GM23338 (cell line): ENCODE measurements around the gene SMC4. TPM values are rescaled to one million over a fixed set of nuclear protein-coding genes. Genes with fewer than 3 reads are reported as not detected.

ENCODE experiments used
- ATAC-seq: fragments of 200-7000 bp; cut with Tn5 transposase; 3 replicates; pipeline ENCODE4 v1.9.1; 2020
- DNase-seq: peaks from one replicate; pipeline ENCODE4 v3.0.0-alpha.2; 2015; ENCODE audit warnings: low spot score
- H2AFZ ChIP-seq: fragments of 200-600 bp; sonication (generic); 2 replicates; pipeline ENCODE4 v1.8.0; 2016; ENCODE audit warnings: antibody characterized with exemption, mild to moderate bottlenecking, moderate library complexity
- H3F3A ChIP-seq: fragments of 200-600 bp; sonication (generic); replicated peaks from 2 replicates; pipeline ENCODE4 v1.8.0; 2017; ENCODE audit warnings: antibody characterized with exemption, mixed run types, low read depth
- H3K27ac ChIP-seq: fragments of 200-600 bp; sonication (generic); 2 replicates; pipeline ENCODE4 v1.6.1; 2016; ENCODE audit warnings: low read depth
- H3K27me3 ChIP-seq: fragments of 200-600 bp; sonication (generic); 2 replicates; pipeline ENCODE4 v1.8.0; 2016; ENCODE audit warnings: mild to moderate bottlenecking, mixed run types, moderate library complexity; ENCODE audit not compliant: insufficient read depth
- H3K36me3 ChIP-seq: fragments of 200-600 bp; sonication (generic); 2 replicates; pipeline ENCODE4 v1.8.0; 2016; ENCODE audit warnings: mild to moderate bottlenecking; ENCODE audit not compliant: insufficient read depth
- H3K4me1 ChIP-seq: fragments of 200-600 bp; sonication (generic); 2 replicates; pipeline ENCODE4 v1.8.0; 2016; ENCODE audit warnings: mild to moderate bottlenecking, moderate library complexity; ENCODE audit not compliant: insufficient read depth
- H3K4me2 ChIP-seq: fragments of 200-600 bp; sonication (generic); 2 replicates; pipeline ENCODE4 v1.7.1; 2017; ENCODE audit warnings: mixed run types
- H3K4me3 ChIP-seq: fragments of 200-600 bp; sonication (generic); 2 replicates; pipeline ENCODE4 v1.6.1; 2016; ENCODE audit warnings: mixed run types
- H3K79me2 ChIP-seq: fragments of 200-600 bp; sonication (generic); replicated peaks from 2 replicates; pipeline ENCODE4 v1.8.0; 2017; ENCODE audit warnings: mild to moderate bottlenecking; ENCODE audit not compliant: insufficient read depth
- H3K9me2 ChIP-seq: fragments of 200-600 bp; sonication (generic); 2 replicates; pipeline ENCODE4 v1.8.0; 2017; ENCODE audit not compliant: insufficient read depth
- H4K20me1 ChIP-seq: fragments of 200-600 bp; sonication (generic); replicated peaks from 2 replicates; pipeline ENCODE4 v1.8.0; 2017; ENCODE audit warnings: mild to moderate bottlenecking; ENCODE audit not compliant: insufficient read depth
- H3K27ac Mint-ChIP-seq: 2 replicates; pipeline ENCODE4 v1.8.0; 2020; ENCODE audit warnings: inconsistent platforms, mild to moderate bottlenecking, moderate library complexity, mixed read lengths
- H3K27me3 Mint-ChIP-seq: 3 replicates; pipeline ENCODE4 v1.8.0; 2022; ENCODE audit warnings: low read depth, mild to moderate bottlenecking, moderate library complexity, mixed read lengths, inconsistent platforms; ENCODE audit not compliant: insufficient read depth, poor library complexity
- H3K36me3 Mint-ChIP-seq: 3 replicates; pipeline ENCODE4 v1.8.0; 2021; ENCODE audit warnings: low read depth, mild to moderate bottlenecking, inconsistent platforms, moderate library complexity, mixed read lengths
- H3K4me1 Mint-ChIP-seq: 3 replicates; pipeline ENCODE4 v1.8.0; 2020; ENCODE audit warnings: mild to moderate bottlenecking, inconsistent platforms, mixed read lengths
- H3K4me3 Mint-ChIP-seq: 3 replicates; pipeline ENCODE4 v1.8.0; 2021; ENCODE audit warnings: moderate library complexity, mild to moderate bottlenecking, inconsistent platforms, mixed read lengths
- H3K9me3 Mint-ChIP-seq: 3 replicates; pipeline ENCODE4 v1.8.0; 2020; ENCODE audit warnings: moderate library complexity, mild to moderate bottlenecking, inconsistent platforms, mixed read lengths
- CREB1 ChIP-seq: fragments of 250-450 bp; sonication (Bioruptor Pico); IDR thresholded peaks from 2 replicates; pipeline ENCODE4 v1.5.0; 2020; ENCODE audit warnings: low read depth, mild to moderate bottlenecking, moderate library complexity
- EZH2 ChIP-seq: fragments of 200-600 bp; sonication (generic); IDR thresholded peaks from one replicate; pipeline ENCODE4 v1.8.0; 2017; ENCODE audit warnings: antibody characterized with exemption, mild to moderate bottlenecking, low read depth; ENCODE audit not compliant: unreplicated experiment
- EZH2phosphoT487 ChIP-seq: fragments of 200-600 bp; sonication (generic); IDR thresholded peaks from one replicate; pipeline ENCODE4 v1.8.1; 2018; ENCODE audit warnings: antibody characterized with exemption; ENCODE audit not compliant: unreplicated experiment
- JUNB ChIP-seq: IDR thresholded peaks from one replicate; pipeline ENCODE4 v1.6.1; 2016; ENCODE audit warnings: antibody characterized with exemption; ENCODE audit not compliant: unreplicated experiment
- STAT1 ChIP-seq: IDR thresholded peaks from one replicate; pipeline ENCODE4 v1.6.1; 2016; ENCODE audit warnings: antibody characterized with exemption; ENCODE audit not compliant: unreplicated experiment
- ZNF114 ChIP-seq: fragments of 250-450 bp; sonication (Bioruptor Pico); IDR thresholded peaks from 2 replicates; pipeline ENCODE4 v1.5.0; 2020; ENCODE audit warnings: mild to moderate bottlenecking, moderate library complexity
- polyA plus RNA-seq: library from polyadenylated mRNA; unstranded; fragments of >200 nt; fragmentation: Nextera tagmentation; extraction: Ambion mirVana; gene quantifications from 2 replicates; pipeline ENCODE4 v1.2.1, GENCODE V29; 2016
- total RNA-seq: library from RNA; depleted of rRNA; stranded (reverse); fragments of >200 nt; shearing (Covaris generic); gene quantifications from 2 replicates; pipeline ENCODE4 v1.2.3, GENCODE V29; 2014
- TF ChIP-seq, protein P1 (sequence below): IDR thresholded peaks from 2 replicates; pipeline ENCODE4 v1.6.1; 2016; ENCODE audit warnings: antibody characterized with exemption
- TF ChIP-seq, protein P2 (sequence below): fragments of 250-450 bp; sonication (Bioruptor Pico); IDR thresholded peaks from 2 replicates; pipeline ENCODE4 v1.5.0; 2020; ENCODE audit warnings: mild to moderate bottlenecking, moderate library complexity
- TF ChIP-seq, protein P3 (sequence below), 2 experiments: fragments of 200-600 bp in 1 of 2; sonication (generic) in 1 of 2; conservative IDR thresholded peaks; 2 replicates each; pipeline versions ENCODE4 v1.5.1 to v1.6.1; 2016 to 2017; ENCODE audit warnings: antibody characterized with exemption in 2 of 2, low read depth in 2 of 2, mild to moderate bottlenecking in 2 of 2, moderate library complexity in 1 of 2

The SMC4 gene
- total and polyA plus RNA-seq, 2 experiments from 2014 or later: 167 to 412 TPM

DNA sequence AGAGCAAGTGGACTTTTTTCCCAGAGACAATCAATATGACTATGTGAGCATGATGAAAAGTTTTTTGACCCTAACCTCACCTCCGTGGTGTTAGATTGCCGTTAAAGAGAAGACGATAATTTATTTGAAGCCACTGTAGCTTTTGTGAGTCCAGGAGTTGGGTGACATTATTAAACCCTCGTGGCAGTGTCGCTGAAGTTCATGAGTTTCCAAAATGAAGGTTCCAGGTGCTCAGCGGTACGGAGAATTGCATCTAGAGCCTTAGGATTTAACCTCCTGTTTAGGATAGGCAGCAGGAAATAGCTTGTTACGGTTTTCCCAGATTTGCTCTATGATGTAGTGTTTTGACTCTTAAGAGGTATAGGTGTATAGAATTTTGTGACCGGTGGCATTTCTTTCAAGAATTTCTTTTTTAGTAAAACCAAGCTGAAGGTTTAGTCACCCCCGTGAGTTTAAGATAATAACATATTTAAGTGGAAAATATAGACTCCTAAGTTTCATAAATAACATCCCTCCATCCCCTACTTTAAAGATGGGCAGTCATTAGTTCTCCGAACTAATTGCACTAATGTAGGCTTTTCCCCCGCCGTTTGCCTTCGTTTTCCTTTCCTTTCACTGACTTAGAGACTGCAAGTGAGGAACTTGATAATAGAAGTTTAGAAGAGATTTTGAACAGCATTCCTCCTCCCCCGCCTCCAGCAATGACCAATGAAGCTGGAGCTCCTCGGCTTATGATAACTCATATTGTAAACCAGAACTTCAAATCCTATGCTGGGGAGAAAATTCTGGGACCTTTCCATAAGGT lies 2.0 kb downstream of the SMC4 start:
- DNase-seq (no peak), ATAC-seq (no peak)
- Mint-ChIP-seq H3K27ac (peak overlapping the region; percentile 65; the same call in 1 of the 2 replicates), H3K4me3 (peak overlapping the region; percentile 98), H3K36me3 (peaks cover 37% of the 10 kb centered on the region), H3K9me3 (peaks cover 4% of the 10 kb centered on the region; the same call in 1 of the 3 replicates), H3K27me3 (peaks cover 21% of the 10 kb centered on the region), H3K4me1 (peaks cover 25% of the 10 kb centered on the region)
- peaks cover 14% of the 10 kb centered on the region; the same call in 1 of the 2 replicates for H3K4me1 ChIP-seq
- no peak overlapping the region for H3K27ac ChIP-seq
- H3K79me2 ChIP-seq: peaks cover 90% of the 10 kb centered on the region
- peaks cover 32% of the 10 kb centered on the region for H4K20me1 ChIP-seq
- peak overlapping the region; percentile 81 for H3K4me2 ChIP-seq
- no peaks in the 10 kb centered on the region for H3K9me2 ChIP-seq
- H3K27me3 ChIP-seq: no peaks in the 10 kb centered on the region
- H2AFZ ChIP-seq: no peak overlapping the region
- H3K4me3 ChIP-seq: peak overlapping the region; percentile 60
- no peaks in the 10 kb centered on the region for H3F3A ChIP-seq
- TF ChIP-seq EZH2: no peak
- peaks cover 14% of the 10 kb centered on the region; the same call in 1 of the 2 replicates for H3K36me3 ChIP-seq

DNA sequence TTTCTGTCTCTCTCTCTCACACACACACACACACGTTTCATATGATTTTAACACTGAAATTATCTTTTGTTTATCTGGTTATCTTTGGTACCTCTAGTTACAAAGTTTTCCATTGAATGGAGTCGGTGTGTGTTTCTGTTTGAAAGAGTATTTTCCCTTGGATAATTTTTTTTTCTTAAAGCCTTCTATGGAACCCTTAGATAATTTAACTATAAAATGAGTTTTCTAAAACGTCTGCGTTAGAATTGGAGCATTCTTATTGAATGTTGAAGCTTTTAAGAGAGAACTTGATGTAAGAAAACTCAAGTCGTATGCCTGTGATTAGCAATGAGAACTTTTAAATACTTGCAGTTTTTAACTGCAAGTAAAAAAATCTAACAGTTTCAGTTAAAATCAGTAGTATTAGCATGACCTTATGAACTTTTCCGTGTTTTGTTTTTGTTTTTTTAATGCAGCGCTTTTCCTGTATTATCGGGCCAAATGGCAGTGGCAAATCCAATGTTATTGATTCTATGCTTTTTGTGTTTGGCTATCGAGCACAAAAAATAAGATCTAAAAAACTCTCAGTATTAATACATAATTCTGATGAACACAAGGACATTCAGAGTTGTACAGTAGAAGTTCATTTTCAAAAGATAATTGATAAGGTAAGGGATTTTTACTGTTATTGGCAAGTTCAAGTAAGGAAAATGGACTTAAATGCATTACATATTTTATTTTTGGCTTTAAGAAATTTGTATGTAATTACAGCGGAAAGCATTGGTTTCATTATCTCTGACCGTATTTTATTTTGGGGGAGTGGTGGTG lies 3.0 kb downstream of the SMC4 start:
- H3K27ac ChIP-seq: no peak overlapping the region
- H3K36me3 ChIP-seq: peaks cover 15% of the 10 kb centered on the region; the same call in 1 of the 2 replicates
- Mint-ChIP-seq H3K4me1 (peaks cover 25% of the 10 kb centered on the region), H3K27me3 (peaks cover 21% of the 10 kb centered on the region), H3K4me3 (peak overlapping the region; percentile 98), H3K9me3 (peaks cover 4% of the 10 kb centered on the region; the same call in 1 of the 3 replicates), H3K27ac (peak overlapping the region; percentile 14; the same call in 1 of the 2 replicates), H3K36me3 (peaks cover 43% of the 10 kb centered on the region)
- H3F3A ChIP-seq: no peaks in the 10 kb centered on the region
- ATAC-seq (no peak), DNase-seq (no peak)
- H3K79me2 ChIP-seq: peaks cover 89% of the 10 kb centered on the region
- H3K4me3 ChIP-seq: peak overlapping the region; percentile 60
- no peak overlapping the region for H2AFZ ChIP-seq
- H3K9me2 ChIP-seq: no peaks in the 10 kb centered on the region
- peaks cover 14% of the 10 kb centered on the region; the same call in 1 of the 2 replicates for H3K4me1 ChIP-seq
- H3K27me3 ChIP-seq: no peaks in the 10 kb centered on the region
- peaks cover 32% of the 10 kb centered on the region for H4K20me1 ChIP-seq
- peak overlapping the region; percentile 81 for H3K4me2 ChIP-seq
- TF ChIP-seq EZH2: no peak
- no peak for TF ChIP-seq ZNF114 (CRISPR knock-in tag)
- no peak for TF ChIP-seq EZH2phosphoT487
- no peak for TF ChIP-seq CREB1 (CRISPR knock-in tag)
- TF ChIP-seq JUNB: no peak
- TF ChIP-seq, protein P1, sequence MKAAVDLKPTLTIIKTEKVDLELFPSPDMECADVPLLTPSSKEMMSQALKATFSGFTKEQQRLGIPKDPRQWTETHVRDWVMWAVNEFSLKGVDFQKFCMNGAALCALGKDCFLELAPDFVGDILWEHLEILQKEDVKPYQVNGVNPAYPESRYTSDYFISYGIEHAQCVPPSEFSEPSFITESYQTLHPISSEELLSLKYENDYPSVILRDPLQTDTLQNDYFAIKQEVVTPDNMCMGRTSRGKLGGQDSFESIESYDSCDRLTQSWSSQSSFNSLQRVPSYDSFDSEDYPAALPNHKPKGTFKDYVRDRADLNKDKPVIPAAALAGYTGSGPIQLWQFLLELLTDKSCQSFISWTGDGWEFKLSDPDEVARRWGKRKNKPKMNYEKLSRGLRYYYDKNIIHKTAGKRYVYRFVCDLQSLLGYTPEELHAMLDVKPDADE: no peak
- TF ChIP-seq, protein P2, sequence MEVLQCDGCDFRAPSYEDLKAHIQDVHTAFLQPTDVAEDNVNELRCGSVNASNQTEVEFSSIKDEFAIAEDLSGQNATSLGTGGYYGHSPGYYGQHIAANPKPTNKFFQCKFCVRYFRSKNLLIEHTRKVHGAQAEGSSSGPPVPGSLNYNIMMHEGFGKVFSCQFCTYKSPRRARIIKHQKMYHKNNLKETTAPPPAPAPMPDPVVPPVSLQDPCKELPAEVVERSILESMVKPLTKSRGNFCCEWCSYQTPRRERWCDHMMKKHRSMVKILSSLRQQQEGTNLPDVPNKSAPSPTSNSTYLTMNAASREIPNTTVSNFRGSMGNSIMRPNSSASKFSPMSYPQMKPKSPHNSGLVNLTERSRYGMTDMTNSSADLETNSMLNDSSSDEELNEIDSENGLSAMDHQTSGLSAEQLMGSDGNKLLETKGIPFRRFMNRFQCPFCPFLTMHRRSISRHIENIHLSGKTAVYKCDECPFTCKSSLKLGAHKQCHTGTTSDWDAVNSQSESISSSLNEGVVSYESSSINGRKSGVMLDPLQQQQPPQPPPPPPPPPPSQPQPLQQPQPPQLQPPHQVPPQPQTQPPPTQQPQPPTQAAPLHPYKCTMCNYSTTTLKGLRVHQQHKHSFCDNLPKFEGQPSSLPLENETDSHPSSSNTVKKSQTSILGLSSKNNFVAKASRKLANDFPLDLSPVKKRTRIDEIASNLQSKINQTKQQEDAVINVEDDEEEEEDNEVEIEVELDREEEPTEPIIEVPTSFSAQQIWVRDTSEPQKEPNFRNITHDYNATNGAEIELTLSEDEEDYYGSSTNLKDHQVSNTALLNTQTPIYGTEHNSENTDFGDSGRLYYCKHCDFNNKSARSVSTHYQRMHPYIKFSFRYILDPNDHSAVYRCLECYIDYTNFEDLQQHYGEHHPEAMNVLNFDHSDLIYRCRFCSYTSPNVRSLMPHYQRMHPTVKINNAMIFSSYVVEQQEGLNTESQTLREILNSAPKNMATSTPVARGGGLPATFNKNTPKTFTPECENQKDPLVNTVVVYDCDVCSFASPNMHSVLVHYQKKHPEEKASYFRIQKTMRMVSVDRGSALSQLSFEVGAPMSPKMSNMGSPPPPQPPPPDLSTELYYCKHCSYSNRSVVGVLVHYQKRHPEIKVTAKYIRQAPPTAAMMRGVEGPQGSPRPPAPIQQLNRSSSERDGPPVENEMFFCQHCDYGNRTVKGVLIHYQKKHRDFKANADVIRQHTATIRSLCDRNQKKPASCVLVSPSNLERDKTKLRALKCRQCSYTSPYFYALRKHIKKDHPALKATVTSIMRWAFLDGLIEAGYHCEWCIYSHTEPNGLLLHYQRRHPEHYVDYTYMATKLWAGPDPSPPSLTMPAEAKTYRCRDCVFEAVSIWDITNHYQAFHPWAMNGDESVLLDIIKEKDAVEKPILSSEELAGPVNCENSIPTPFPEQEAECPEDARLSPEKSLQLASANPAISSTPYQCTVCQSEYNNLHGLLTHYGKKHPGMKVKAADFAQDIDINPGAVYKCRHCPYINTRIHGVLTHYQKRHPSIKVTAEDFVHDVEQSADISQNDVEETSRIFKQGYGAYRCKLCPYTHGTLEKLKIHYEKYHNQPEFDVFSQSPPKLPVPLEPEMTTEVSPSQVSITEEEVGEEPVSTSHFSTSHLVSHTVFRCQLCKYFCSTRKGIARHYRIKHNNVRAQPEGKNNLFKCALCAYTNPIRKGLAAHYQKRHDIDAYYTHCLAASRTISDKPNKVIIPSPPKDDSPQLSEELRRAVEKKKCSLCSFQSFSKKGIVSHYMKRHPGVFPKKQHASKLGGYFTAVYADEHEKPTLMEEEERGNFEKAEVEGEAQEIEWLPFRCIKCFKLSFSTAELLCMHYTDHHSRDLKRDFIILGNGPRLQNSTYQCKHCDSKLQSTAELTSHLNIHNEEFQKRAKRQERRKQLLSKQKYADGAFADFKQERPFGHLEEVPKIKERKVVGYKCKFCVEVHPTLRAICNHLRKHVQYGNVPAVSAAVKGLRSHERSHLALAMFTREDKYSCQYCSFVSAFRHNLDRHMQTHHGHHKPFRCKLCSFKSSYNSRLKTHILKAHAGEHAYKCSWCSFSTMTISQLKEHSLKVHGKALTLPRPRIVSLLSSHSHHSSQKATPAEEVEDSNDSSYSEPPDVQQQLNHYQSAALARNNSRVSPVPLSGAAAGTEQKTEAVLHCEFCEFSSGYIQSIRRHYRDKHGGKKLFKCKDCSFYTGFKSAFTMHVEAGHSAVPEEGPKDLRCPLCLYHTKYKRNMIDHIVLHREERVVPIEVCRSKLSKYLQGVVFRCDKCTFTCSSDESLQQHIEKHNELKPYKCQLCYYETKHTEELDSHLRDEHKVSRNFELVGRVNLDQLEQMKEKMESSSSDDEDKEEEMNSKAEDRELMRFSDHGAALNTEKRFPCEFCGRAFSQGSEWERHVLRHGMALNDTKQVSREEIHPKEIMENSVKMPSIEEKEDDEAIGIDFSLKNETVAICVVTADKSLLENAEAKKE (CRISPR knock-in tag): no peak
- no peak for TF ChIP-seq STAT1
- TF ChIP-seq, protein P3, sequence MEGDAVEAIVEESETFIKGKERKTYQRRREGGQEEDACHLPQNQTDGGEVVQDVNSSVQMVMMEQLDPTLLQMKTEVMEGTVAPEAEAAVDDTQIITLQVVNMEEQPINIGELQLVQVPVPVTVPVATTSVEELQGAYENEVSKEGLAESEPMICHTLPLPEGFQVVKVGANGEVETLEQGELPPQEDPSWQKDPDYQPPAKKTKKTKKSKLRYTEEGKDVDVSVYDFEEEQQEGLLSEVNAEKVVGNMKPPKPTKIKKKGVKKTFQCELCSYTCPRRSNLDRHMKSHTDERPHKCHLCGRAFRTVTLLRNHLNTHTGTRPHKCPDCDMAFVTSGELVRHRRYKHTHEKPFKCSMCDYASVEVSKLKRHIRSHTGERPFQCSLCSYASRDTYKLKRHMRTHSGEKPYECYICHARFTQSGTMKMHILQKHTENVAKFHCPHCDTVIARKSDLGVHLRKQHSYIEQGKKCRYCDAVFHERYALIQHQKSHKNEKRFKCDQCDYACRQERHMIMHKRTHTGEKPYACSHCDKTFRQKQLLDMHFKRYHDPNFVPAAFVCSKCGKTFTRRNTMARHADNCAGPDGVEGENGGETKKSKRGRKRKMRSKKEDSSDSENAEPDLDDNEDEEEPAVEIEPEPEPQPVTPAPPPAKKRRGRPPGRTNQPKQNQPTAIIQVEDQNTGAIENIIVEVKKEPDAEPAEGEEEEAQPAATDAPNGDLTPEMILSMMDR (conservative IDR thresholded peaks at IDR 0.05; ENCODE audit: low read depth in 2 of 2): no peak
